Heart right ventricle (tissue), 16 donors: ENCODE results near the gene NLGN2. TPM values are rescaled to one million over a fixed set of nuclear protein-coding genes. Genes with fewer than 3 reads are reported as not detected.

Source experiments
- ATAC-seq, 8 donors: fragments of 200-7000 bp; cut with Tn5 transposase; one replicate each; pipeline ENCODE4 v1.9.1; 2020; ENCODE audit warnings: mild to moderate bottlenecking in 8 of 8, moderate library complexity in 8 of 8, moderate number of reproducible peaks in 1 of 8
- DNase-seq, 2 donors: peaks; one replicate each; pipeline ENCODE4 v3.0.0-alpha.2; 2020
- H3K27ac ChIP-seq, 10 donors: fragments of 200-600 bp; sonication (generic) in 2 of 10; one replicate each; pipeline versions ENCODE4 v1.5.0 to v1.8.0; 2020 to 2022; ENCODE audit warnings: mild to moderate bottlenecking in 3 of 10
- H3K27me3 ChIP-seq, 7 donors: fragments of 200-600 bp; one replicate each; pipeline ENCODE4 v1.8.0; 2021 to 2022; ENCODE audit warnings: mild to moderate bottlenecking in 2 of 7
- H3K36me3 ChIP-seq, 9 donors: fragments of 200-600 bp; sonication (generic) in 1 of 9; one replicate each; pipeline versions ENCODE4 v1.5.0 to v1.8.0; 2020 to 2022; ENCODE audit warnings: mild to moderate bottlenecking in 2 of 9
- H3K4me1 ChIP-seq, 9 donors: fragments of 200-600 bp; sonication (generic) in 1 of 9; one replicate each; pipeline versions ENCODE4 v1.5.0 to v1.8.0; 2020 to 2022; ENCODE audit warnings: mild to moderate bottlenecking in 4 of 9
- H3K4me3 ChIP-seq, 10 donors: fragments of 200-600 bp; sonication (generic) in 2 of 10; one replicate each; pipeline versions ENCODE4 v1.5.0 to v1.8.0; 2020 to 2022; ENCODE audit warnings: mild to moderate bottlenecking in 7 of 10, moderate library complexity in 2 of 10
- H3K9me3 ChIP-seq, 11 donors: fragments of 200-600 bp in 10 of 11; sonication (generic) in 2 of 11; one replicate each; pipeline versions ENCODE4 v1.5.0 to v1.8.0; 2013 to 2022; ENCODE audit warnings: mild to moderate bottlenecking in 2 of 11, control low read depth in 1 of 11, moderate library complexity in 1 of 11
- CTCF ChIP-seq, 9 donors: fragments of 200-600 bp; sonication (generic) in 2 of 9; IDR thresholded peaks; one replicate each; pipeline versions ENCODE4 v1.5.0 to v1.8.0; 2021 to 2022; ENCODE audit warnings: antibody characterized with exemption in 9 of 9, mild to moderate bottlenecking in 5 of 9, moderate library complexity in 1 of 9
- WGBS, 2 donors: extraction: QIAGEN DNeasy Blood & Tissue Kit; methylation state at CpG; one replicate each; pipeline ENCODE4 v1.1.7; 2013; ENCODE audit warnings: inconsistent platforms in 1 of 2; 5-methylcytosine and 5-hydroxymethylcytosine counted together
- intact Hi-C, 10 donors: fragments of 100-400 bp; cut with DNase I; formaldehyde crosslinking; loops; one replicate each; pipeline versions ENCODE4 v1.11.1 to v1.14.2; 2022
- polyA plus RNA-seq, 2 donors: library from polyadenylated mRNA; stranded (reverse); fragments of 200-250 nt; gene quantifications; one replicate each; pipeline ENCODE4 v1.2.3, GENCODE V29; 2013
- total RNA-seq, 10 donors: library from RNA; stranded (reverse); fragmentation: NEBNext Ultra II Directional in 3 of 10; extraction: Animal tissue kit (Norgen Biotek cat#: 25700) in 3 of 10; gene quantifications; one replicate each; pipeline versions ENCODE4 v1.2.1 to v1.2.4, GENCODE V29; 2021 to 2023
- donor health status: Arrhythmogenic right ventricular cardiomyopathy.
- donor health status: ischemic (EF 13 %, LVEDD 7.1; RV severe dilation, severe dysfunction).
- donor health status: healthy with polysubstance abuse.
- donor health status: DM: no; HTN: yes; CAD: no.
- donor health status: DM: no; HTN: no; CAD: no.
- donor health status: ischemic (EF 25% LVEDD 6.9; RV normal size, moderate dysfunction).
- donor health status: ischemic (EF 25% LVEDD 5.7; RV mildly dilated, moderate dysfunction).
- donor health status: healthy.
- donor health status: DM: yes; HTN: yes; CAD: no.
- donor health status: Ischemic cardiomyopathy.
- donor health status: ischemic (EF 35%, LVEDD 5.7; RV mildly dilated, moderate dysfunction).
- donor health status: nonischemic (EF 11% LVEDD 7.7; RV severe dilation, severe dysfunction).
- donor health status: DM: yes; HTN: yes; CAD: no.
- donor health status: PGD.
- donor health status: ischemic (EF 29% LVEDD 5.4; RV normal size, mild dysfunction).
- donor health status: nonischemic (EF 23%, LVEDD 6.1; RV moderate dilation, normal function).

NLGN2 gene
- total and polyA plus RNA-seq, 12 donors, result 3.6 to 15.8 (median 7.1) TPM

DNA sequence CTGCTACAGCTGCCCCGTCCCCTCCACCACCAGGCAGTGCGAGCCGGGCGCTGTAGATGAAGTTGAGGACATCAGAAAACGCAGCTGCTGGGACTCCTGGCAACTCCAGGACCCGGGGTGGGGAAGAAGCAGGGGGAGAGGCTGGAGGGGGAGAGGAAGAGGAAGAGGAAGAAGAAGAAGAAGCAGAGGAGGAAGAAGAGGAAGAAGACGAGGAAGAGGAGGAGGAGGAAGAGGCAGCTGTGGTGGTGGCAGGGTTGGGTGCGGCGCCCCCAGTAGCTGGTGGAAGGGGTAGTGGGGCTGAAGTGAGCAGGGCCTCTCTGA is 58.6 kb downstream of the NLGN2 start:
- DNase-seq (no peak), ATAC-seq (no peak)
- Histone ChIP-seq H3K27me3 (no peaks in the 10 kb centered on the region), H3K4me3 (no peak overlapping the region), H3K9me3 (no peaks in the 10 kb centered on the region), H3K4me1 (peaks cover 14 to 53% (median 47%) of the 10 kb centered on the region in 9 donors), H3K36me3 (peaks cover 0 to 60% (median 7%) of the 10 kb centered on the region in 9 donors), H3K27ac (peak overlapping the region in 9 of 10 donors; percentile 73 to 88 (median 79))
- intact Hi-C loops, result no loop called here
- TF ChIP-seq CTCF (IDR thresholded peaks at IDR 0.05), result no peak
- 82 to 90% methylated on average over 9 of the region's 9 CpGs for WGBS, 2 donors

DNA sequence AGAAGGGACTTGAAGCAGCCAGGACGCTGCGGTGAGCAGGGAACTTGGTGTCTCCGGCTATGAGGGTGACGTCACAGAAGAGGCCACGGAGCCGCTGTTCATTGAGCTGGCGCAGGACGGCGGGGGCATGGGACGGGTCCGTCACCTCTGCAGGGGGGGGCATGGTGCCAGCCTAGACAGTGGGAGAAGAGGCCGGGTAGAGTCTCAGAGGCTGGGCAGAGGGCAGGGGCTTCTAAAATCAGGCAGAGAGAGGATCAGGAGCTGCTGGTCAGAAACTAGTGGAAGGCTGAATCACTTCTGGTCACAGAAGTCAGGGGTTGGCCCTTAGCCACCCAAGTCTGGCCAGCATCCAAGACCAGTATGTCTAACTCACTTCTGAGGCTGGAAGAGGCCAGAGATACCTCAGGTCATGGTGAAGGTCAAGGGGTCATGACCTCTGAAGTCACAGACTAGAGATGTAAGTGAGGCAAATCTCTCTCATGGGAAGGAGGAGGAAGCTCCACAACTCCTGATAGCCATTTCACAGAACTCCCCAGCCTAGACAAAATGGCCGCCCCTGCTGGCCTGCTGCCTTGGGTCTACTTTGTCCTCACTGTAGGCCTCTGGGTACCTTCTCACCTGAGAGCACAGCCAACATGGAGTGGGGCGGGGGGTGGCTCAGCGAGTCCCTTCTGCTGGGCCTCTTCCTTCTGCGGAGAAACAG is 59.1 kb downstream of the NLGN2 start:
- 65 to 67% methylated on average over 16 of the region's 16 CpGs for WGBS, 2 donors
- Histone ChIP-seq H3K9me3 (no peaks in the 10 kb centered on the region), H3K27me3 (no peaks in the 10 kb centered on the region), H3K4me3 (no peak overlapping the region), H3K27ac (peak overlapping the region in 9 of 10 donors; percentile 73 to 88 (median 79)), H3K36me3 (peaks cover 0 to 56% (median 7%) of the 10 kb centered on the region in 9 donors), H3K4me1 (peaks cover 14 to 58% (median 48%) of the 10 kb centered on the region in 9 donors)
- ATAC-seq, result peak; percentile 38 to 71 (median 66)
- peak; percentile 84 for DNase-seq
- intact Hi-C loops, result no loop called here
- TF ChIP-seq CTCF (IDR thresholded peaks at IDR 0.05), result no peak

- peak overlapping the region in 9 of 10 donors; percentile 73 to 88 (median 79) for H3K27ac ChIP-seq
- ATAC-seq (no peak), DNase-seq (no peak)
- H3K9me3 ChIP-seq, result no peaks in the 10 kb centered on the region
- 91 to 95% methylated on average over 3 of the region's 3 CpGs for WGBS, 2 donors
- intact Hi-C loops, result no loop called here
- H3K36me3 ChIP-seq, result peaks cover 0 to 52% (median 7%) of the 10 kb centered on the region in 9 donors
- TF ChIP-seq CTCF (IDR thresholded peaks at IDR 0.05), result no peak
- H3K27me3 ChIP-seq, result no peaks in the 10 kb centered on the region
- no peak overlapping the region for H3K4me3 ChIP-seq
- H3K4me1 ChIP-seq, result peaks cover 14 to 65% (median 51%) of the 10 kb centered on the region in 9 donors
These were observed 59.9 kb downstream of the NLGN2 start for GRCh38 chr17:7467498-7467897.

GRCh38 chr17:7468290-7468689 is 60.6 kb downstream of the NLGN2 start:
- intact Hi-C loops, result loop anchor here in 1 of 10 donors (1.0 kb wide), 1 partner anchor 10 kb away; no protein-coding TSS in a partner anchor
- Histone ChIP-seq H3K4me1 (peaks cover 14 to 68% (median 51%) of the 10 kb centered on the region in 9 donors), H3K36me3 (peaks cover 0 to 44% (median 4%) of the 10 kb centered on the region in 9 donors), H3K9me3 (no peaks in the 10 kb centered on the region), H3K27me3 (no peaks in the 10 kb centered on the region), H3K27ac (peak overlapping the region in 7 of 10 donors; percentile 75 to 88 (median 81)), H3K4me3 (no peak overlapping the region)
- DNase-seq (no peak), ATAC-seq (no peak)
- 88 to 95% methylated on average over 11 of the region's 11 CpGs for WGBS, 2 donors
- TF ChIP-seq CTCF (IDR thresholded peaks at IDR 0.05), result no peak
